HUES6 (cell line): Measurements from ENCODE around the gene AOPEP.
A peak's percentile ranks its signal among the peaks of the same experiment; 100 is the strongest.

Experiments used
- H3K27ac ChIP-seq: 2 replicates; pipeline ENCODE4 v1.7.0; 2013; ENCODE audit warnings: low read depth, mild to moderate bottlenecking, low read length, inconsistent platforms
- H3K27me3 ChIP-seq: 2 replicates; pipeline ENCODE4 v1.6.1; 2013; ENCODE audit warnings: low read length; ENCODE audit not compliant: control insufficient read depth, insufficient read depth
- H3K36me3 ChIP-seq: 2 replicates; pipeline ENCODE4 v1.6.1; 2013; ENCODE audit warnings: low read length; ENCODE audit not compliant: control insufficient read depth, insufficient read depth
- H3K4me1 ChIP-seq: 2 replicates; pipeline ENCODE4 v1.6.1; 2013; ENCODE audit warnings: low read length; ENCODE audit not compliant: control insufficient read depth, insufficient read depth
- H3K4me3 ChIP-seq: 2 replicates; pipeline ENCODE4 v1.5.1; 2013; ENCODE audit warnings: low read depth, low read length
- H3K9ac ChIP-seq: one replicate; pipeline ENCODE4 v1.6.1; 2013; ENCODE audit warnings: mild to moderate bottlenecking, low read length
- H3K9me3 ChIP-seq: 2 replicates; pipeline ENCODE4 v1.6.1; 2013; ENCODE audit warnings: low read depth, low read length; ENCODE audit not compliant: control insufficient read depth, insufficient read depth

The AOPEP gene

GRCh38 chr9:95030920-95031642 is 304.6 kb downstream of the AOPEP start:
- Histone ChIP-seq H3K4me1 (no peaks in the 10 kb centered on the region), H3K27me3 (no peaks in the 10 kb centered on the region), H3K36me3 (no peaks in the 10 kb centered on the region)

DNA sequence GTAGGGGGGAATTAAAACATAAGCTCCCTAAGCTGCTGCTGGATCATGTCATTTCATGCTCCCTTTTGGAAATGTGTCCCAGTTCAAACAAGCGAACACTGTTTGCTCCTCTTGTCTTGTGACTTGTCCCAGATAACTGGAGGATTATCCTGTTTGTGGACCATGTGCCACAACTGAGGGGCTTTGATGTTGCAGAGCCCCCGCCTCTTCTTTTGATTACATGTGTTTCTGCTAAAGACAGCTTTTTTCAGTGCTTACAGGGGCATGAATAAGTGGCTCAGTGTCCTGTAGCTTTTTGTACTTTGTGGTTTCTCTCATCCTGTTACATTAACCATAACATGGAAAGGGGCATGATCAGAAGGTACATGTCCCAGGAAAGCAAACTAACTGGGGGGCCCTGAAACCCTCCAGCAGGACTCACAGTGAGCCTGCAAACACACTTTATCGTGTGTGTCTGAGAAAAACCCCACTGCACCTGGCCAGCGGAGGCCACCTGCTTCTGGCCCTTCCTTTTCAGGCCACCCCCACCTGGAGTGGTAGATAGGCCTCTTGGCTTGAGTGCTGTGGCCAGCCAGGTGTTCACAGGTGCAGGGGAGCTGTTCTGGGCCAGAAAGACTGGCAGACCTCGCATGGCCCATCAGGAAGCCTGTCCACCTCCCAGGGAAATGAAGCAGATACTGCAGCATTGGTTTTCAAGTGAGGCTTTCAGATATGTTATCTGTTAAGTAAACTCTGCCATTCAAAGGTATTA is 305.4 kb downstream of the AOPEP start:
- Histone ChIP-seq H3K27me3 (no peaks in the 10 kb centered on the region), H3K4me1 (no peaks in the 10 kb centered on the region), H3K9me3 (no peaks in the 10 kb centered on the region), H3K9ac (no peak overlapping the region), H3K36me3 (no peaks in the 10 kb centered on the region), H3K4me3 (no peak overlapping the region), H3K27ac (no peak overlapping the region)

More at GRCh38 chr9:95030920-95031642, 304.6 kb downstream of the AOPEP start:
- H3K9ac ChIP-seq: no peak overlapping the region
- H3K4me3 ChIP-seq: no peak overlapping the region
- no peak overlapping the region for H3K27ac ChIP-seq
- H3K9me3 ChIP-seq: no peaks in the 10 kb centered on the region

- H3K9ac ChIP-seq: no peak overlapping the region
- no peak overlapping the region for H3K4me3 ChIP-seq
- no peak overlapping the region for H3K27ac ChIP-seq
- H3K36me3 ChIP-seq: no peaks in the 10 kb centered on the region
- no peaks in the 10 kb centered on the region for H3K9me3 ChIP-seq
- no peaks in the 10 kb centered on the region for H3K4me1 ChIP-seq
- no peaks in the 10 kb centered on the region for H3K27me3 ChIP-seq
Observed at GRCh38 chr9:95032580-95033341, 306.3 kb downstream of the AOPEP start.

DNA sequence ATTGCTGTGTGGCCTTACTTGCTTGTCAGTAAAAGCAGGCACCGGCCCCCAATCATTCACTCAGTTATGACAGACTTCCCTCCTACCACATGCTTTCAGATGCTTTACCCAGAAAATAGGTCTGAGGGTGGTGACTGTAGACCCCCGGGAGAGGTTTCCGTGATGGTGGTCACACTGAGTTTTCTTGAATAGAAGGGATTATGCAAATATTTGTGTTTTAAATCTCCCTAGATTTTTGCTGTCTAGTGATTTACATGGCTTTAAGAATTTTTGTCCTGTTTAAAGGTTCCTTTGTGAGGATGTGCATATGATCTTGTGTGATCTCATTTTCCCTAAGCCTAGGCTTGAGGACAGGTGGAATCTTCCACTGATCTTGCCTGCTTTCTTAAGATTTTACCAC is 309.3 kb downstream of the AOPEP start:
- Histone ChIP-seq H3K9me3 (no peaks in the 10 kb centered on the region), H3K27ac (no peak overlapping the region), H3K4me3 (no peak overlapping the region), H3K36me3 (no peaks in the 10 kb centered on the region), H3K9ac (no peak overlapping the region), H3K27me3 (no peaks in the 10 kb centered on the region), H3K4me1 (no peaks in the 10 kb centered on the region)

GRCh38 chr9:95036676-95037075 is 310.2 kb downstream of the AOPEP start:
- Histone ChIP-seq H3K4me3 (no peak overlapping the region), H3K27ac (no peak overlapping the region), H3K9me3 (no peaks in the 10 kb centered on the region), H3K36me3 (no peaks in the 10 kb centered on the region), H3K27me3 (no peaks in the 10 kb centered on the region), H3K4me1 (no peaks in the 10 kb centered on the region), H3K9ac (no peak overlapping the region)

DNA sequence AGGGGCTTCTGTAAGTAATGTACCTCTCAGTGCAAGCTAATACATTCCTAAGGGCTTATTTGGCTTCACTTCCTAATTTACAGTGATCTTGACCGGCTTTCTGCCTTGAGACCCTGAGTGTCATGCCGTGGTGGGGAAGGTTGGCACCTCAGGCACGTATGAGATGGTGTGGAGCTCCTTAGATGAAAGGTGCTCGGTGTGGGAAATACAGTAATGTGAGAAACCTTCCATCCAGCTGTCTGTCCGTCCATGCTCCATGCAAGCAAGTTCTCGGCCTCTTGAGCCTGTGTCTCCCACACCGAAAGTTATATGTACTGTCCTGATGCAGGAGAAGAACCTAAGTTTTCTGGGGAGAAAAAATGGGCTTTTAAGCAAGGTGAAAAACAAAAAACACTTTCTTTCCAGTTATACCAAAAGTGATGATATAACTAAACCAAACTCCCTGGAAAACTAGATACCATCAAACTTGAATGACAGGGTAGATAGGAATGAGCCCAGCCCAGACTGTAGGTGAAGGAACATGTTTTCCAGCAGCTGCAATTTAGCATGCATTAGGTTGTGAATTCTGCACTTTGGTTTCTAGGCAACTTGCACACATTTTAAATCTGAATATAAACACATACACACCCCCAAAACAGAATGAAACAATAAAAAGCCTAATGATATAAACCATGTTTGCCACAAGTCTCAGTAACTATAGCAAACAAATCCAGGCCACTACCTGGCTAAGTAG is 311.5 kb downstream of the AOPEP start:
- H3K36me3 ChIP-seq: no peaks in the 10 kb centered on the region
- H3K27ac ChIP-seq: no peak overlapping the region
- H3K4me3 ChIP-seq: no peak overlapping the region
- H3K27me3 ChIP-seq: no peaks in the 10 kb centered on the region
- H3K9me3 ChIP-seq: no peaks in the 10 kb centered on the region
- no peak overlapping the region for H3K9ac ChIP-seq
- no peaks in the 10 kb centered on the region for H3K4me1 ChIP-seq

DNA sequence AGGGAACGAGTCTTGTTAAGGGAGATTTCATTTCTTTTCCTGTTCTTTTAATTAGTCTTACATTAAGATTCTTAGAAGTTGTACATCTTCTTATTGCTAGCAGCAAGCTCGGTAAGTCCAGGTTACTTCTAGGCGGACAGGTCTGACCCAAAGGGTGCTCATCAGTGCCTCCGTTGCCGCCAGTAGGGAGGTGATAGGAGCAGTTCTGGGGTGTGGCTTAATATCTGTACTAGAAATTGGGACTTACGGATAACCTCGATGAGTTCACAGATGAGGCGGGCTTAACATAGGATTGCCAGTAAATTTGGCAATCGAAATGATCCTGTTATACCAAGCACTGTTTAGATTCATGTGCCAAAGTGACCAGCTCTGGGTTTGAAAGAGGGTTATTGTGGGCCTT is 312.2 kb downstream of the AOPEP start:
- no peaks in the 10 kb centered on the region for H3K27me3 ChIP-seq
- H3K36me3 ChIP-seq: no peaks in the 10 kb centered on the region
- no peak overlapping the region for H3K27ac ChIP-seq
- H3K9ac ChIP-seq: no peak overlapping the region
- no peak overlapping the region for H3K4me3 ChIP-seq
- H3K9me3 ChIP-seq: no peaks in the 10 kb centered on the region
- H3K4me1 ChIP-seq: peaks cover under 1% of the 10 kb centered on the region; the same call in 1 of the 2 replicates

GRCh38 chr9:95040106-95040505 is 313.6 kb downstream of the AOPEP start:
- Histone ChIP-seq H3K27ac (no peak overlapping the region), H3K4me1 (peaks cover 12% of the 10 kb centered on the region), H3K9ac (no peak overlapping the region), H3K9me3 (no peaks in the 10 kb centered on the region), H3K27me3 (peaks cover under 1% of the 10 kb centered on the region; the same call in 1 of the 2 replicates), H3K36me3 (no peaks in the 10 kb centered on the region), H3K4me3 (no peak overlapping the region)

GRCh38 chr9:95043826-95044225 is 317.3 kb downstream of the AOPEP start:
- H3K9ac ChIP-seq: no peak overlapping the region
- no peaks in the 10 kb centered on the region for H3K36me3 ChIP-seq
- no peak overlapping the region for H3K4me3 ChIP-seq
- H3K27me3 ChIP-seq: peaks cover 16% of the 10 kb centered on the region
- no peak overlapping the region for H3K27ac ChIP-seq
- peaks cover 41% of the 10 kb centered on the region for H3K4me1 ChIP-seq
- H3K9me3 ChIP-seq: no peaks in the 10 kb centered on the region

DNA sequence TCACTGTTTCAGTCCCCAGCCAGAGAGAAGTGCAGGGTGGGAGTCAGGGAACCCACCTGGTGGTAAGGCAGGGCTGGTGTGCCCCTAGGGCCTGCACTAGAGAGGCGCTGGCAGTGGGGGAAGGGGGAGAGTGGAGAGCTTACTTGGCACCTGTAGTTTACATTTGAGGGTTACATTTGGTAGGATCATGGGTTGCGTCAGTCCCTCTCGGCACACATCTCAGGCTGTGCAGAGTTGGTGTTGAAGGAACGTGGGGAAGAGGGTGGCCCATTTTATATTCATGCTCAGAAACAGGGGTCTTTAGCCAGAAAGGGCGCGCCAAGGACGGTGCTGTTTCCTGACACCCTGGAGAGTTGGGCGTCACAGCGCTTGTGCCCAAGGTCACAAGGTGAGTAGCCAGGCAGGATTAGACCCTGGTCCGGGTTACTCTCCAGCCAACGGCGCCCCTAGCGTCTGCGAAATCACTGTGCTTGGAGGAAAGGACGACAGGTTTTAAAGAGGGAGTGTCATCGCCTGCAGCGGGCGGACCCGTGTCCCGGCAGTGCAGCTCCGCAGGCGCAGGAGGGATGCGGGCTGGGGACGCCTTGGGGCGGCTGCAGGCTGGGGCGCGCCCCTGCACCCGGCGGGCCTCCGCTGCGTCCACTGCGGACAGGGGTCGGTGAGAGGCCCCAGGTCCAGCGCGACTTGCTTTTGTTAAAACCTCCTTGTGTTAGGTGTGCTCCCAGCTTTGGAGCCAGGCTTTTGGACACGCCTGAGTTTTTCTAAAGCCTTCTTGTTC is 318.4 kb downstream of the AOPEP start:
- Histone ChIP-seq H3K27ac (no peak overlapping the region), H3K9ac (no peak overlapping the region), H3K27me3 (peaks cover 16% of the 10 kb centered on the region), H3K9me3 (no peaks in the 10 kb centered on the region), H3K36me3 (no peaks in the 10 kb centered on the region), H3K4me1 (peaks cover 46% of the 10 kb centered on the region), H3K4me3 (peak overlapping the region; percentile 52)
